Pancreas (tissue), 10 donors: ENCODE data around the gene RAB7B. TPM values are rescaled to one million over a fixed set of nuclear protein-coding genes. Genes with fewer than 3 reads are reported as not detected.

Source experiments
- ATAC-seq, 4 donors: fragments of 200-7000 bp; cut with Tn5 transposase; one replicate each; pipeline versions ENCODE4 v1.8.0 to v1.9.1; 2020; ENCODE audit warnings: mild to moderate bottlenecking in 4 of 4, moderate library complexity in 4 of 4
- DNase-seq, 6 donors: peaks; one replicate each; pipeline ENCODE4 v3.0.0-alpha.2; 2020
- FAIRE-seq: peaks from 2 replicates; lab custom pipeline; 2012; peaks lifted over from hg19 to GRCh38; lab: Jason Lieb, UNC
- H3K27ac ChIP-seq, 4 donors: fragments of 200-600 bp; sonication (generic); 1 replicate in 3 of 4; 2 replicates in 1 of 4; pipeline versions ENCODE4 v1.5.0 to v1.8.0; 2020
- H3K27me3 ChIP-seq, 4 donors: fragments of 200-600 bp; one replicate each; pipeline ENCODE4 v1.8.0; 2021
- H3K36me3 ChIP-seq, 3 donors: fragments of 200-600 bp; sonication (generic) in 1 of 3; one replicate each; pipeline versions ENCODE4 v1.5.0 to v1.8.0; 2020 to 2021
- H3K4me1 ChIP-seq, 3 donors: fragments of 200-600 bp; one replicate each; pipeline ENCODE4 v1.8.0; 2021
- H3K4me3 ChIP-seq, 4 donors: fragments of 200-600 bp; sonication (generic) in 2 of 4; one replicate each; pipeline versions ENCODE4 v1.5.0 to v1.8.0; 2020 to 2021
- H3K9me3 ChIP-seq, 4 donors: fragments of 200-600 bp; one replicate each; pipeline ENCODE4 v1.8.0; 2021
- CTCF ChIP-seq, 4 donors: fragments of 200-600 bp; sonication (generic) in 3 of 4; IDR thresholded peaks; one replicate each; pipeline versions ENCODE4 v1.5.0 to v1.8.0; 2021; ENCODE audit warnings: antibody characterized with exemption in 4 of 4
- WGBS, 2 donors: extraction: QIAGEN DNeasy Blood & Tissue Kit; methylation state at CpG; one replicate each; pipeline ENCODE4 v1.1.7; 2013; 5-methylcytosine and 5-hydroxymethylcytosine counted together
- intact Hi-C, 3 donors: fragments of 100-400 bp; cut with DNase I; formaldehyde crosslinking; loops; one replicate each; pipeline versions ENCODE4 v1.11.1 to v1.14.2; 2022
- polyA plus RNA-seq, 2 donors: library from polyadenylated mRNA; stranded (reverse); fragments of 200-250 nt; gene quantifications; one replicate each; pipeline ENCODE4 v1.2.3, GENCODE V29; 2013
- total RNA-seq, 6 donors: library from RNA; stranded (reverse); fragmentation: NEBNext Ultra II Directional in 4 of 6; extraction: Animal tissue kit (Norgen Biotek cat#: 25700) in 4 of 6; gene quantifications; one replicate each; pipeline versions ENCODE4 v1.2.1 to v1.2.4, GENCODE V29; 2021 to 2023
- donor health status: healthy with polysubstance abuse.
- donor health status: DM: no; HTN: no; CAD: no; lungs with moderate emphysema.
- donor health status: DM: no; HTN: no; CAD: no.
- donor health status: control.
- donor health status: control.
- donor health status: Bipolar disorder and iron deficiency.
- donor health status: DM: yes; HTN: yes; CAD: no.
- donor health status: DM: no; HTN: no; CAD: no.
- donor health status: DM: no; HTN: no; CAD: no.
- donor health status: DM: yes; HTN: yes; CAD: no.

The RAB7B gene
- total and polyA plus RNA-seq, 8 donors = 0.24 to 4.0 (median 0.59) TPM

GRCh38 chr1:206022766-206023165 is 19.6 kb upstream of the RAB7B start:
- ATAC-seq (no peak), DNase-seq (no peak), FAIRE-seq (no peak)
- Histone ChIP-seq H3K4me3 (no peak overlapping the region), H3K36me3 (no peaks in the 10 kb centered on the region), H3K9me3 (no peaks in the 10 kb centered on the region), H3K27ac (no peak overlapping the region), H3K27me3 (no peaks in the 10 kb centered on the region), H3K4me1 (no peaks in the 10 kb centered on the region)
- TF ChIP-seq CTCF (IDR thresholded peaks at IDR 0.05) = no peak
- intact Hi-C loops = no loop called here
- WGBS, 2 donors = 81 to 85% methylated on average over 7 of the region's 7 CpGs

- 74 to 81% methylated on average over 4 of the region's 4 CpGs for WGBS, 2 donors
- H3K27me3 ChIP-seq = no peaks in the 10 kb centered on the region
- peak overlapping the region in 1 of 4 donors; percentile 8 for H3K27ac ChIP-seq
- no peak for TF ChIP-seq CTCF (IDR thresholded peaks at IDR 0.05)
- H3K4me1 ChIP-seq = no peaks in the 10 kb centered on the region
- intact Hi-C loops = no loop called here
- H3K9me3 ChIP-seq = no peaks in the 10 kb centered on the region
- H3K4me3 ChIP-seq = no peak overlapping the region
- FAIRE-seq = no peak
- H3K36me3 ChIP-seq = no peaks in the 10 kb centered on the region
- peak in 3 of 4 donors; percentile 34 to 53 (median 38) for ATAC-seq
- no peak for DNase-seq
Observed at GRCh38 chr1:206021626-206022365, 18.6 kb upstream of the RAB7B start.

- no peaks in the 10 kb centered on the region for H3K4me1 ChIP-seq
- no peak for FAIRE-seq
- H3K36me3 ChIP-seq = no peaks in the 10 kb centered on the region
- H3K9me3 ChIP-seq = no peaks in the 10 kb centered on the region
- no peak for DNase-seq
- 79 to 85% methylated on average over 9 of the region's 9 CpGs for WGBS, 2 donors
- H3K27me3 ChIP-seq = no peaks in the 10 kb centered on the region
- no peak overlapping the region for H3K4me3 ChIP-seq
- intact Hi-C loops = no loop called here
- TF ChIP-seq CTCF (IDR thresholded peaks at IDR 0.05) = no peak
- ATAC-seq = peak in 3 of 4 donors; percentile 58 to 71 (median 69)
- H3K27ac ChIP-seq = no peak overlapping the region
Observed at GRCh38 chr1:206021008-206021625, 17.9 kb upstream of the RAB7B start.

- ATAC-seq (no peak), DNase-seq (no peak), FAIRE-seq (no peak)
- no peaks in the 10 kb centered on the region for H3K9me3 ChIP-seq
- H3K27ac ChIP-seq = no peak overlapping the region
- H3K36me3 ChIP-seq = no peaks in the 10 kb centered on the region
- TF ChIP-seq CTCF (IDR thresholded peaks at IDR 0.05) = no peak
- intact Hi-C loops = no loop called here
- no peak overlapping the region for H3K4me3 ChIP-seq
- no peaks in the 10 kb centered on the region for H3K27me3 ChIP-seq
- no peaks in the 10 kb centered on the region for H3K4me1 ChIP-seq
- WGBS, 2 donors = 84 to 89% methylated on average over 4 of the region's 4 CpGs
Observed at GRCh38 chr1:206020393-206021007, 17.3 kb upstream of the RAB7B start.
